HG03280 (cell line): ENCODE data around the gene DBNDD1.
"Not testable (repeated sequence)": the region's sequence is repeated elsewhere in the genome, so short reads cannot be mapped to it uniquely, and the experiment has no call there.

Experiments
- ATAC-seq: cut with Tn5 transposase; IDR thresholded peaks from one replicate; pipeline ENCODE4 v1.9.1; 2021; ENCODE audit warnings: mild to moderate bottlenecking, moderate library complexity; ENCODE audit not compliant: unreplicated experiment

Gene DBNDD1

DNA sequence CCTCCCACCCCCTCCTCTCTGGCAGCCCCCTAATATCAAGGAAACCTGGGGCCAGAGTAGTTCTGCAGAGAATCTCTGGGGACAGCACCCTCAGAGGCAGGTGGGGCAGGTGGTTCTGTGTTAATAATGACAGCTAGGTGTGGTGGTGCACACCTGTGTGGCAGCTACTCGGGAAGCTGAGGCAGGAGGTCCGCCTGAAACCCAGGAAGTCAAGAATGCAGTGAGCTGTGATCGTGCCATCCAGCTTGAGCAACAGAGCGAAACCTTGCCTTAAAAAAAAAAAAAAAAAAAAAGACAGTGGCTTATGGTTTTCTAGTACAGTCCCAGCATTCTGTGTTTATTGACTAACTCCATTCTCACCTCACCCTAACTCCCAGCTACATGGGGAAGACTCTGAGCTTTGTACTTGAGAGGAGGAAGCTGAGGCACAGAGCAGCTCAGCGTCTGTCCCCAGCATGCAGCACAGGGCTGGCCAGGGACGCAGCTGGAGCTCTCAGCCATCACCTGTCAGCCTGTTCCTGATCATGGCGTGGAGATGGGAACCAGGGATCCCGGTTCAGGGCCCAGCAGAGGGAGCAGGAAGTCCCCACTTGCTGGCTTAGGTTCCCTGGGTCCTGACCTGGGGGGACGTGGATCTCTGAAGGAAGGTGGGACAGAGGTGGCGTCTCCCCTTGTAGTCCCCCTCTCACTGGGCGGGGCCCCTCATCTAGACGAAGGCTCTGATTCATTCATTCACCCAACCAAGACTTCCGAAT lies 6.1 kb downstream of the DBNDD1 start:
- ATAC-seq = no peak

DNA sequence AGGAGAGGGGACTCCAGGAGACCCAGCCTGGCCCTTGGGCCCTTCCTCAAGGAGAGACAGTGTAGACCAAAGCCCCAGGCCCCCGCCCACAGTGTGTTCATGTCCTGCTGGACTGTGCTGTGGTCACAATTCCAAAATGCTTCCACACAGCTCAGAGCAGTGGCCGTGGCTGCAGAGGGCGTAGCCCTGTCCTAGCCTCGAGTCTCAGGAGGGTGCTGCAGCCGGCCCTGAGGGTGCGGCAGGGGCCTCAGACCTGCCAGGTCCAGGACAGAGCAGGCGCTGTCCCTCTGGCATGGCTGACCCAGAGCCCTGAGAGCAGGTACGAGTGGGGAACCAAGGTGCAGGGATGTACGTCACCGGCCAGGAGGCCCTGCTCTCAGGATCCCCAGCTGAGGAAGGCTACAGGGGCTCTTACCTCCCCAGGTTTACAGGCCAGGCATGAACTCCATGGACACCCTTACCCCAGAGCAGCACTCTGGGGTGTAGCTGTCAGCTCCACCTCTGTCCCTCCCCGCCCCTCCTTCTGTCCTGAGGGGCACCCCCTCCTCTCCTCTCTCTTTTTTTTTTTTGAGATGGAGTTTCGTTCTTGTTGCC lies 7.3 kb downstream of the DBNDD1 start:
- ATAC-seq = no peak

DNA sequence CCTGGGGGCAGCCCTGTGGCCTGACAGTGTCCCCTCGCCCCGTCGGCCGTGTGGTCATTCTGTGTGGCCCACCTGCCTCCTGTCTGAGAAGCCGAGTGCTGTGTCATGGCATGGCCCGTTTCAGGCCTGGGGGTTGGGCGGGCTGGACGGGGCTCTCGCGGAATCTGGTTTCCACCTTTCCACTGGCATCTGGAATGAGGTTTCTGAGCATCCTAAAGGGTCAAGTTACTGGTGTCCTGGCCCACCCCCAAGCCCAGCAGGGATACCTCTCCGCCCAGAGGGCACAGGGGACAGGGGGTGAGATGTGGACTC lies 7.8 kb downstream of the DBNDD1 start:
- ATAC-seq = no peak

DNA sequence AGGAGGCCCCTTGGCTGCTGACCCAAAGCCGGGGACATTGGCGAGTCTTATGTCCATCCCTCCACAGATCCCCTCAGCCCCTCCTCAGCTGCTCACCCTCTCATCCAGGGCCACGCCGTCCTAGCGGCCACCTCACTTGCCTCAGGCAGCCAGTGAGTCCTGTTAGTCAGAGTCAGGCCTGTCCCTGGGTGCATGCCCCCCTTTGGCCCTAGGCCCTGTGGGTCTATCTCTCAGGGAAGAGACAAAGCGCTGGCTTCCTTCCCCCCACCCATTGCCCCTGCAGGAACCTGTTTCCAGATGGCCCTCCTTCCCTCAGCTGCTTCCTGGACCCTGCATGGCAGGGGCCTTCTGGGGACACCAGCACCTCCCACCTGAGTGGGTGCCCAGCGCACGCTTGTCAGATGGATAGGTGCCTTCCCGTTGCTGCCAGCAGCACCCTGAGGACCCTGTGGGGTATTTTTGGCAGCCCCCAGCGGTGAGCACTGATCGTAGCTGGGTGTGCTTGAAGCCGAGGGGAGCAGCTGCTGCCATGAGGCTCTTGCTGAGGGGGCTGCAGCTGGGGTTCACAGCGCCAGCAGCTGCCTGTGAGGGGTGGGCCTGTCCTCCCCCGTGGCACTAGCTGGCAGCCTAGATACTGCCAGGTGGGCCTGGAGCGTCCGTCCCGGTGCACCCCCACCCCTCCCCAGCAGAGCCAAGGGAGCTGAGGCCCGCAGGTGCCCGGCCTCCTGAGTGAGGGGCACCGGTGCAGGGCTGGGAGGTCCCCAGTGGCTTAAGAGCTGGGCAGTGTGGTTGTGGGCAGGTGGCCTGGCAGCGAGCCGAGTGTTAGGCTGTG lies 8.4 kb downstream of the DBNDD1 start:
- ATAC-seq = no peak

DNA sequence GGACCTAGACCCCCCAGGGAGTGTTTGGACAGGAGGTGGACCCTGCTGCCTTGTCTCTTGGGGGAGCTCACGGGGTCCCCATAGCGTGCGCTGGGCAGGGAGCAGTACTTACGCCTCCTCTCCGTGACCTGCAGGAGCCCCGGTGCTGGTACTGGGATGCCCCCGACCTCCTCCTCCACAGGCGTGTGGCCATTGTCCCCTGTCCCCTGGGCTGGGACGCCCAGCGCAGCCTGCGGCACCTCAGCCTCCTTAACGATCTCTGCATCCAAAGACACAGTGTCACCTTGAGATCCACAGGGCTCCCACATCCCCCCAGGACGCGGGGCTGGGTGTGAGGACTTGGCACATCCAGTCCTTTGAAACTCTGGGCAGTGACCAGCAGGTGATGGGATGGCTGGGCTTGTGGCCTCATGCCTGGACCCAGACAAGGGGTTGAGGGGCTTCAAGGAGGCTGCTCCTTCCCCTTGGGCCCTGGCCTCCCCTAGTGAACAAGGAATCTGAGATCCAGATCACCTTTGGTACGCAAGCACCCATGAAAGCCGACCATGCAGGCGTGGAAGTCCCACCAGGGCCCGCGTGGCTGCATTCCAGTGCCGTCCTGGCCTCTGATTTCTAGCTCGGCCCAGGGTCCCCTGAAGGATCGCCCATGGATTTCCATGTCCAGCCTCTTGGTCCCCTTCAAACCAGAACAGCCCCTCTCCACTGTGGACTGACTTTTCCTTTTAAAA lies 9.9 kb downstream of the DBNDD1 start:
- ATAC-seq = no peak

DNA sequence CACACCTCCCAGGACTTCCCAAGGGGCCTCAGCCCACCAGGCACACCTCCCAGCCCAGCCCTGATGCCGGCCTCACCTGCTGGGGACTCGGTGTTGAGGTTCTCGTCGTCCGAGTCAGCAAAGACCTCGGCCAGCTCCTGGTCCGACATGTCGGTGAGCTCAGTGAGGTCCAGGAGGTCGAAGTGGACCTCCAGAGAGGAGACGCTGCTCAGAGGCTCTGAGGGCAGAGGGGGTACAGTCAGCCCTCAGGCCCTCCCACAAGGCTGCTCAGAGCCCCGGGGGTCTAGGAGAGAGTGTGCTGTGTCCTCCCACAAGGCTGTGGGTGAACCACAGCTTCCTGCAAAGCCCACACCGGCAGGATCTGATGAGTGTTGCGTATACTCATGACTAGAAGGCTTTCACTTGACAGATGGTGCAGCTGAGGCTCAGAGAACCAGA lies 10.5 kb downstream of the DBNDD1 start:
- no peak for ATAC-seq

DNA sequence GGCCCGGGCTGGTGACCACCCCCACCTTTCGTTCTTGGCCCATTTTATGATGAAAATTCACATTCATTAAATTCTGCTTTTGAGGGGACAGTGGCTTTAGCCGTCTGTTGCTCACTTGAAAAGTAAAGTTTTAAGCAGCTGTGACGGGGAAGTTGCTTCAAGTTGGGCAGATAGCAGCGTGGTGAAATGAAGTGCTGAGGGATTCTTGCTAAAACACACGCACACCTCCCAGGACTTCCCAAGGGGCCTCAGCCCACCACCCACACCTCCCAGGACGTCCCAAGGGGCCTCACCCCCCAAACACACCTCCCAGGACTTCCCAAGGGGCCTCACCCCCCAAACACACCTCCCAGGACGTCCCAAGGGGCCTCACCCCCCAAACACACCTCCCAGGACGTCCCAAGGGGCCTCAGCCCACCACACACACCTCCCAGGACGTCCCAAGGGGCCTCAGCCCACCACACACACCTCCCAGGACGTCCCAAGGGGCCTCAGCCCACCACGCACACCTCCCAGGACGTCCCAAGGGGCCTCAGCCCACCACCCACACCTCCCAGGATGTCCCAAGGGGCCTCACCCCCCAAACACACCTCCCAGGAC lies 11.5 kb downstream of the DBNDD1 start:
- not testable (repeated sequence) for ATAC-seq

DNA sequence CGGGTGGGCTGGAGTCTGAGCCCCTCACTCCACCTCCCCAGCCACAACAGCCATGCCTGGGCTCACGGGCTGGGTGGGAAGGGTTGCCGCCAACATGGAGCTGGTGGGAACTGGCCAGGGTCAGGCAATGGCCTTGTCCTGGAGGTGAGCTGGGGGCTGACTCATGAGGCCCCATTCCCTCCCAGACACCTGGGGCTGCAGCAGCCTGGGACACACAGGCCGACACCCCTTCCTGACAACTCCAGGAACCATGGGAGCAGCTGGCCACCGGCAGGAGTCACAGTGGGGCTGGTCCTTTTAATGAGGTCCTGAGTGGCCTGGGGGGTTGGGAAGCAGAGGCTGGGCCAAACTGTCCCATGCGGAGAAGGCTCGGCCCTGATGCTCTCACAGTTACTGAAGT lies 12.2 kb downstream of the DBNDD1 start:
- no peak for ATAC-seq

DNA sequence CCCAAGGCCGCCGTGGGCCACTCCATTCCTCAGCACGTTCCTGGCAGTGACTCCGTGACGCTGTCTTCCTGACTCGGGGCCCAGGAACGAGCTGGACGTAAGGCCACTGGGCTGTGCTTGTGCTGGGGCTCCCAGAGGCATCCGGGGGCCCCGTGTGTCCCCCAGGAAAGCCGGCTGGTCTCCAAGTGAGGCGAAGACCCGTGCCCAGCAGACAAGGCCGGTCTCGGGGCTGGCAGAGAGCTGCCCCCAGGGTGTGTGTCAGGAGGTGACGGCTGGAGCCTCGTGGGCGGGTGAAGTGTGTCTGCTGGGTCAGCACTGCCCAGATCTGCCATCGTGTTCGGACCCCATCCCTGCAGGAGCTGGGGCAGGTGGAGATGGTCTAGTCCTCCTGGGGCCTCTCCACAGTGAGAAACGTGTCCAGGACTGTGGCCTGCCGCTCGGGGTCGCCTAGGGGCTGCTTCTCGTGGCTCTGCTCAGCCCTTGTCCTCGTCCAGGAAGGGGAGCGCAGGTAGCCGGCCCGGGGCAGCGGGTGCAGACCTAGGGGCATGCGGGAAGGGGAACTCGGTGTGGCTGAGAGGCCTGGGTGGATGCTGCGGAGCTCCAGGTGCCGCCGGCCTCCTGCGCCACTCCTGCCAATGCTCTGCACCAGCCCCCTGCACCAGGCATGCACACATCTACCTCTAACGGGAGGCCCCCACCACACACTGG lies 13.1 kb downstream of the DBNDD1 start:
- no peak for ATAC-seq

DNA sequence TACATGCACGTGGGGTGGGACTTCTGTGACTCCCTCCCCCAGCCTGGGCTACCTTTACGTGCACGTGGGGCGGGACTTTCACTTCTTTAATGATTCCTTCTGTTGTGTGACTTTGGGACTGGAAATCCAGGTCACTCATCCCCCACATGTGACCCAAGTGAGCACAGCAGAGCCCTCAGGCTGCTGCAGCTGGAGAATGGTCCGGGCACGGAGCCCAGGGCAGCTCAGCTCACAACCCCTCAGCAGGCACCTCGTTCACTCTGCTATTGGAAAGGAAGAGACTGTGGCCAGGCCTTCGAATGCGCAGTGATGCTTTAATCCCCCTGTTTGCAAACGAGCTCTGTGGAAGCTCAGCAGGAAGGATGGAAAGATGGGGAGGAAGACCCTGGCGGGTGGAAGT lies 14.7 kb downstream of the DBNDD1 start:
- no peak for ATAC-seq

DNA sequence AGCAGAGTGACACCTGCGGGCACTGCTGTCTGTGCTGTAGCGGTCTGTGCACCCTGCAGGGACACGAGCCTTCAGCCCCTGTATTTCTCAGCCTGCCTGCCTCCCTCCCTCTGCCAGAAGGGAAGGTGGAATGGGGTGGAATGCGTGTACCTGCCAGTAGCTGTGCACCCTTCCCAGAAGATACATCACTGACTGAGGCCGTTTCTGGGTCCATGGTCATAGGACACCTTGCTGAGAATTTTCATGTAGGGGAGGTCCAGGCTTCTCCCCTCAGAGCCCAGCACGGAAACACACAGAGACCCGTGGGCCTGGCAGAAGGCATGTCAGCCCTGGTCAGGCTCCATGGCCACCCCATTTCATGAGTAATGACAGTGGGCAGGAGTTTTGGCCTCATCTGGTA lies 16.5 kb downstream of the DBNDD1 start:
- ATAC-seq = no peak

DNA sequence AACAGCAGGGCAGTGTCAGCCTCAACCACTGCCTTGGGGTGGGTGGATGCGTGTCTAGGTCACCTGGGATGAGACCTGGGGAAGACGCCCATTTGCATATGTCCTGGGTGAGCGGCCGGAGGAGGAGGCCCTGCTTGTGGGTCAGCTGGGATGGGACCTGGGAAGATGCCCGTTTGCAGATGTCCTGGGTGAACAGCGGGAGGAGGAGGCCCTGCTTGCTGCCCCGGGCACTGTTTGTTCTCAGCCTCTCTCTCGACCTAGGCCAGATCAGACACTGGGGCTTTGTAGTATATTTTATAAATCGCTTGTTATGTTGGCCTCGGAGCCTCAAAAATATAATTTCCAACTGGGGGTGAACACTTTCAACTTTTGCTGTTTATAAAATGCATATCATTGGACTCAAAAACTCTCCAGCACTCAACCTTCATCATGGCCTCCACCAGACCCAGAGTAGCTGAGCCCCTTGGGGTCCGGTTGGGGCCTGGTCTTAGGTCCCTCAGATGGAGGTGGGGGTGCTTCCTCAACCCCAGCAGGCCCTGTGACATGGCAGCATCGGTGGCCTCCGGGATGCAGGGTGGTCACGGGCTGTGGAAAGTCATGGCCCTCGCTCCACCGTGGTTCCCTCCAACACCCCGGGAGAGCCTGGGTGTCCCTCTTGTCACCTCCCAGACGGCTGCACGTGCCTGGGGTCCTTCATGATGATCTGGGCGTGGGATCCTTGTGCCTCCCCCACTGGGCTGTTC lies 17.3 kb downstream of the DBNDD1 start:
- no peak for ATAC-seq

DNA sequence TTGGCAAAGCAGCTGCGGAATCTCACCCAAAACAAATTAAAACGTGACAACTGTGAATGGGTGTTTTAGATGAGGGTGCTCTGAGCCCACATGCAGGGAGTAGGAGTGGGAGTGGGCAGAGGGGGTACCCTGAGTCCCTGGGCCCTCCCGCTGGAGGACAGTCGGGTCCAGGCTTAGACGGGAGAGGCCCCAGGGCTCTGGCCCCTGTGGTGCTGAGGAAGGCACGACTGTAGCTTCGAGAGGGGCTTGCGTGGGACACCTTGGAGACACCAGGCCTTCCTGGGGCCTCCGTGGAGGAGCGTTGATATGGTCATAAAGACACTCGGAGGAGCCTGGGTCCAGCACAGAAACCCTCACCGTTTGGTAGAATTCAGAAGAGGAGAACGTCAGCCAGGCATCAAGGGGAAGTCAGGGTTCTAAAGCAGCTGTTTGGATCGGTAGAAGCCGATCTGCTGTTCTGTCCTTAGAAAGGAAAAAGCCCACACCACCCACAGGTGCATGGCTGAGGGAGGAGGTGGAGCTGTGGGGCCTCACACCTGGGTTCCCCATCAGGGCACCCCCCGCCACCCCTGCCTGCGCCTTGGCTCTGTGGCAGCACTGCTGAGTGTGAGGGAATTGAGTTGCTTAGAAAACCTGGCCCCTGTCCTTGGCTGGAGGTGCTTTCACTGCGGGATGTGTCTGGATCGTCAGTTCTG lies 18.4 kb downstream of the DBNDD1 start:
- no peak for ATAC-seq

DNA sequence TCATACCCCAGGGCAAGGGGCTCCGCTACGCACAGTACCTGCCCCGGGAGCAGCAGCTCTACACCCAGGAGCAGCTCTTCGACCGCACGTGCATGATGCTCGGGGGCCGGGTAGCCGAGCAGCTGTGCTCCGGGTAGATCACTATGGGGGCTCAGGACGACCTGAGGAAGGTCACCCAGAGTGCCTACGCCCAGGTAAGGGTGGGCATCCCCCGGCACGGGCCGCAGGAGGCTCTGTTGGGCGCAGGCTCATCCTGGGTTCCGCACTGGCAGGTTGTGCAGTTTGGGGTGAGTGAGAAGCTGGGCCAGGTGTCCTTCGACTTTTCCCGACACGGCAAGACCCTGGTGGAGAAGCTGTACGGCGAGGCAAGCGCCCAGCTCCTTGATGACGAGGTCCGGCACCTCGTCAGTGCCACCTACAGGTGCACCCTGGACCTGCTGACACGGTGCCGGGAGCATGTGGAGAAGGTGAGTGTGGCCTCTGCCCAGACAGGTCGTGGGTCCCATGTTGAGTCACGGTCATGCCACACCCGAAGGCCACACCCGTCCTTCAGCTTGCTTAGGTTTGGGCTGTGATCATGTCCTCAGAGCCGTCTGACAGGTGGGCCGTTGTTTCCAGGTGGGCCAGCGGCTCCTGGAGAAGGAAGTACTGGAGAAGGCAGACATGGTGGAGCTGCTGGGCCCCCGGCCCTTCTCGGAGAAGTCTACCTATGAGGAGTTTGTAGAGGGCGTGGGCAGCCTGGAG lies 19.3 kb downstream of the DBNDD1 start:
- no peak for ATAC-seq

DNA sequence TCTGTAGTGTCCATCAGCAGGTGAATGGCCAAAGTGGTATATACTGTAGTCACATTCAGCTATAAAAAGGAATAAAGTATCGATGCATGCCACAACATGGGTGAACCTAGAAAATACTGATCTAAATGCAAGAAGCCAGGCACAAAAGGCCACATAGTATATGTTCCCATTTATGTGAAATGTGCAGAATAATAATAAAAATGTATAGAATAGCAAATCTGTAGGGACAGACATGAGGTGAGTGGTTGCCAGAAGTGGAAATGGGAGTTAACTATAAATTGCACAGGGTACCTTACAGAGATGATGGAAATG lies 23.1 kb downstream of the DBNDD1 start:
- no peak for ATAC-seq

DNA sequence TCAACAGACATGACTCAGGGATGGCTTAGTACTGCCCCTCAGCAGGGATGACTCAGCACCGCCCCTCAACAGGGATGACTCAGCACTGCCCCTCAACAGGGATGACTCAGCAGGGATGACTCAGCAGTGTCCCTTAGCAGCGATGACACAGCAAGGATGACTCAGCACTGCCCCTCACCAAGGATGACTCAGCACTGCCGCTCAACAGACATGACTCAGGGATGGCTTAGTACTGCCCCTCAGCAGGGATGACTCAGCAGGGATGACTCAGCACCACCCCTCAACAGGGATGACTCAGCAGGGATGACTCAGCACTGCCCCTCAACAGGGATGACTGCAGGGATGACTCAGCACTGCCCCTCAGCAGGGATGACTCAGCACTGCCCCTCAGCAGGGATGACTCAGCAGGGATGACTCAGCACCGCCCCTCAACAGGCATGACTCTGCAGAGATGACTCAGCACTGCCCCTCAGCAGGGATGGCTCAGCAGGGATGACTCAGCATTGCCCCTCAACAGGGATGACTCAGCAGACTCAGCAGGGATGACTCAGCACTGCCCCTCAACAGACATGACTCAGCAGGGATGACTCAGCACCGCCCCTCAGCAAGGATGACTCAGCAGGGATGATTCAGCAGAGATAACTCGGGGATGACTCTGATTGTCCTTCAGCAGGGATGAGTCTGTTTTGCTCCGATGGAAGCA lies 23.6 kb downstream of the DBNDD1 start:
- ATAC-seq = not testable (repeated sequence)

DNA sequence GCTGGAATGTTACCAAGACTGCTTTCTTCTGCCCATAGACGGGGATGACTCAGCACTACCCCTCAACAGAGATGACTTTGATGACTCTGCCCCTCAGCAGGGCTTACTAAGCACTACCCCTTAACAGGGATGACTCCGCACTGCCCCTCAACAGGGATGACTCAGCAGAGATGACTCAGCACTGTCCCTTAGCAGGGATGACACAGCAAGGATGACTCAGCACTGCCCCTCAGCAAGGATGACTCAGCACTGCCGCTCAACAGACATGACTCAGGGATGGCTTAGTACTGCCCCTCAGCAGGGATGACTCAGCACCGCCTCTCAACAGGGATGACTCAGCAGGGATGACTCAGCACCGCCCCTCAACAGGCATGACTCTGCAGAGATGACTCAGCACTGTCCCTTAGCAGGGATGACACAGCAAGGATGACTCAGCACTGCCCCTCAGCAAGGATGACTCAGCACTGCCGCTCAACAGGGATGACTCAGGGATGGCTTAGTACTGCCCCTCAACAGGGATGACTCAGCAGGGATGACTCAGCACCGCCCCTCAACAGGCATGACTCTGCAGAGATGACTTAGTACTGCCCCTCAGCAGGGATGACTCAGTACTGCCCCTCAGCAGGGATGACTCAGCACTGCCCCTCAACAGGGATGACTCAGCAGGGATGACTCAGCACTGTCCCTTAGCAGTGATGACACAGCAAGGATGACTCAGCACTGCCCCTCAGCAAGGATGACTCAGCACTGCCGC lies 24.4 kb downstream of the DBNDD1 start:
- not testable (repeated sequence) for ATAC-seq
